ENCODE data around the gene DCK.
"Not testable (repeated sequence)": the region's sequence is repeated elsewhere in the genome, so short reads cannot be mapped to it uniquely, and the experiment has no call there.

Gene DCK

GRCh38 chr4:71004281-71004851, 10.9 kb downstream of the DCK start:
- no peak for DNase-seq

- not testable (repeated sequence) for DNase-seq
Measured at GRCh38 chr4:71005025-71005424, 11.6 kb downstream of the DCK start.

- peak in 1 of 2 donors; percentile 58 for DNase-seq
Measured at GRCh38 chr4:71006203-71006907, 12.9 kb downstream of the DCK start.

- no peak for DNase-seq
Measured at GRCh38 chr4:71008196-71008595, 14.7 kb downstream of the DCK start.

GRCh38 chr4:71009086-71009485, 15.6 kb downstream of the DCK start:
- no peak for DNase-seq

GRCh38 chr4:71009890-71010588, 16.6 kb downstream of the DCK start:
- peak in 1 of 2 donors; percentile 31 for DNase-seq

GRCh38 chr4:71011451-71011850, 18.0 kb downstream of the DCK start:
- no peak for DNase-seq

GRCh38 chr4:71017391-71017790, 23.9 kb downstream of the DCK start:
- not testable (repeated sequence) for DNase-seq

GRCh38 chr4:71020611-71021010, 27.2 kb downstream of the DCK start:
- no peak for DNase-seq

- no peak for DNase-seq
Measured at GRCh38 chr4:71025654-71026053, 32.2 kb downstream of the DCK start.

GRCh38 chr4:71026086-71026485, 32.6 kb downstream of the DCK start:
- peak in 1 of 2 donors; percentile 16 for DNase-seq

- no peak for DNase-seq
Measured at GRCh38 chr4:71027611-71028010, 34.2 kb downstream of the DCK start.

GRCh38 chr4:71029504-71029903, 36.1 kb downstream of the DCK start:
- no peak for DNase-seq

GRCh38 chr4:71032106-71032505, 38.7 kb downstream of the DCK start:
- not testable (repeated sequence) for DNase-seq

GRCh38 chr4:71045256-71045655, 51.8 kb downstream of the DCK start:
- DNase-seq, result no peak

GRCh38 chr4:71049395-71049794, 55.9 kb downstream of the DCK start:
- DNase-seq, result no peak

- DNase-seq, result no peak
Measured at GRCh38 chr4:71050809-71051208, 57.4 kb downstream of the DCK start.

GRCh38 chr4:71052034-71052433, 58.6 kb downstream of the DCK start:
- no peak for DNase-seq

GRCh38 chr4:71052716-71053115, 59.3 kb downstream of the DCK start:
- no peak for DNase-seq

GRCh38 chr4:71053613-71054012, 60.2 kb downstream of the DCK start:
- DNase-seq, result not testable (repeated sequence)

GRCh38 chr4:71059573-71059972, 66.1 kb downstream of the DCK start:
- not testable (repeated sequence) for DNase-seq

- DNase-seq, result no peak
Measured at GRCh38 chr4:71062436-71062835, 69.0 kb downstream of the DCK start.

GRCh38 chr4:71063711-71064110, 70.3 kb downstream of the DCK start:
- DNase-seq, result no peak

GRCh38 chr4:71064521-71064920, 71.1 kb downstream of the DCK start:
- DNase-seq, result no peak
